H4 (cell line): ENCODE measurements around the gene FBXL4. TPM values are rescaled to one million over a fixed set of nuclear protein-coding genes. Genes with fewer than 3 reads are reported as not detected.

Experiments used
- DNase-seq: peaks from one replicate; pipeline ENCODE4 v3.0.0-alpha.2; 2015; ENCODE audit warnings: low spot score
- total RNA-seq: library from RNA; depleted of rRNA; stranded (reverse); fragments of >200 nt; shearing (Covaris generic); gene quantifications from 2 replicates; pipeline ENCODE4 v1.2.3, GENCODE V29; 2014

FBXL4 gene
- total RNA-seq, 1 experiment from 2014 or later, result 8.7 TPM

GRCh38 chr6:98838975-98839374 lies 108.8 kb downstream of the FBXL4 start:
- no peak for DNase-seq

GRCh38 chr6:98838032-98838431 lies 109.7 kb downstream of the FBXL4 start:
- DNase-seq, result no peak

DNA sequence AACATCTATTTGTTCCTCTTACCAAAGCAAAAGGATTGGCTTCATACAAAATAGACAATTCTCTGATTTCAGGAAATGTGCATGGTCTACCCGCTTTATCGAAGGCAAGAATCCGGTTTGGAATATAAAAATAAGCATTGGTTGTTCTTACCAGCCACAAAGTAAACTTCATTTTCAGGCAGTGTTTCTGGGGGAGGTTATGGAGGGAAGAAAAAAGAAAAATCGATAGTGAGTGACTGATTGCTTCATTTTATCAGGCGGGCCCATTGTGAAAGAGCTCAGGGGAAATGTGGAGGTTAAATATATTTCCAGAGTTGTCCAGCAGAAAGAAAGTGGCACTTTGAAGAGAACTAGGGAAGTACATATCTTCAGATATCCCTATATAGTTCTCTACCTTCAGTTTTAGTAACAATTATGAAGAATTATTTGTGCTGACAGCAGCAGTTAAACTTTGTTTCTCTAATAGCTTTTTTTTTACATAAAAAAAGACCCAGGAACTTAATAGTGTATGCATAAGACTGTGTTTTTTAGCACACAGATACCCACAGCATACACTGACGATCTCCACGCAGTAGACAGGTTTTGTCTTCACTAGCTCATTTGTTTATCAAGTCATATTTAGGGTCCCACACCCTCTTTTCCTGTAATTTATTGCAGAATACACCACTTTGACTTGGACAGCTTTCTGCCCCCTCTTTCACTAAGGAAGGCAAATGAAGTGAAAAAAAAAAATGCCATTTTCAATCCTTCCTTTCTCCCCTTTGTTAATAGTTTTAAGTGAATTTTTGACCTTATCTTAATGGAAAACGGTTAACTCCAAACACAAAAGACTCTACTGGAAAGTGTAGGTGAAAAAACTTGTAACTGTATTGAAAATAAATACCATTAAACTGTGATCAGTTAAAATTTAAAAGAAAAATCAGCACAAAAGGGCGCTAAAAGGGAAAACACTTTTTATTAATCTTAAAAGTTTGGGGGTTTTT lies 110.5 kb downstream of the FBXL4 start:
- DNase-seq, result no peak

DNA sequence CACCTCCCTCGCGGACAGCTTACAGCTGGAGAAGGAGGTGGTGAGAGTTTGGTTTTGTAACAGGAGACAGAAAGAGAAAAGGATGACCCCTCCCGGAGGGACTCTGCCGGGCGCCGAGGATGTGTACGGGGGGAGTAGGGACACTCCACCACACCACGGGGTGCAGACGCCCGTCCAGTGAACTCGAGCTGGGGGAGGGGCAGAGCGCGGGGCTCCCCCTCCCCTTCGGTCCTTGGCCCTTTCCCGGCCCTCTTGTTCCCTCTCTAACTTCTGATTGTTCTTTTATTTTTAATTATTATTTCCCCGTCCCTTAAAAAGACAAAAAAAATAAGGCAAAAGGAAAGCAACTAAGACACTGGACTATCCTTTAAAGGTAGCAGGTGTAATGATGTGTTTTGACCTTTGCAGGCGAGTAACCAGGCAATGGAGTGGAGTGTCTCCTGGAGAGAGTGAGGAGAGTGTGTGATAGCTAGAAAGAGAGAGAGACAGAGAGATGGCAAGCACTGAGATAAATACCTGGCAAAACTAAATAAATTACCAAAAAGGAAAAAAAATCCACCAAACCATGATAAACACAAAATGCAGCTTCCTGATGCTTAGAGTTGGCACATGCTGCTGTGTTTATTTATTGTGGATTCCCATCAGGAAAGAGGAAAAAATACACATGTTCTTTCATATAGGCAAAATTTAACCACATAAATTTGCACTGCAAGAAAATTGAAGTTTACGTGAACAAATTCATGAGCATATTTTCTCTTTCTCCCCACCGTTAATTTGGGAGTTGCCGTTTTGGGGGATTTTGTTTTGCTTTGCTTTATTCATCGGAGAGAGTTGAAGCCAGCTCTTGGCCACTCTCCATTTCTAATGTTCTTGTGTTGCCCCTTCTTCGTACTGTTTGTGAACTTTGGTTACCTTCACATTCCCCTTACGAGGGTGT lies 111.5 kb downstream of the FBXL4 start:
- DNase-seq, result no peak

DNA sequence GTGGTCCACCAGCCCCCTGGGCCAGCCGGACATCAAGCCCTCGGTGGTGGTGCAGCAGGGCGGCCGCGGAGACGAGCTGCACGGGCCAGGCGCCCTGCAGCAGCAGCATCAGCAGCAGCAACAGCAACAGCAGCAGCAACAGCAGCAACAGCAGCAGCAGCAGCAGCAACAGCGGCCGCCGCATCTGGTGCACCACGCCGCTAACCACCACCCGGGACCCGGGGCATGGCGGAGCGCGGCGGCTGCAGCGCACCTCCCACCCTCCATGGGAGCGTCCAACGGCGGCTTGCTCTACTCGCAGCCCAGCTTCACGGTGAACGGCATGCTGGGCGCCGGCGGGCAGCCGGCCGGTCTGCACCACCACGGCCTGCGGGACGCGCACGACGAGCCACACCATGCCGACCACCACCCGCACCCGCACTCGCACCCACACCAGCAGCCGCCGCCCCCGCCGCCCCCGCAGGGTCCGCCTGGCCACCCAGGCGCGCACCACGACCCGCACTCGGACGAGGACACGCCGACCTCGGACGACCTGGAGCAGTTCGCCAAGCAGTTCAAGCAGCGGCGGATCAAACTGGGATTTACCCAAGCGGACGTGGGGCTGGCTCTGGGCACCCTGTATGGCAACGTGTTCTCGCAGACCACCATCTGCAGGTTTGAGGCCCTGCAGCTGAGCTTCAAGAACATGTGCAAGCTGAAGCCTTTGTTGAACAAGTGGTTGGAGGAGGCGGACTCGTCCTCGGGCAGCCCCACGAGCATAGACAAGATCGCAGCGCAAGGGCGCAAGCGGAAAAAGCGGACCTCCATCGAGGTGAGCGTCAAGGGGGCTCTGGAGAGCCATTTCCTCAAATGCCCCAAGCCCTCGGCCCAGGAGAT lies 112.4 kb downstream of the FBXL4 start:
- DNase-seq, result peak; percentile 6

- DNase-seq, result peak; percentile 87
Measured at GRCh38 chr6:98834060-98835031, 113.4 kb downstream of the FBXL4 start, which contains the start of gene POU3F2. TSS of gene POU3F2 (plus strand) at chr6:98834574. CDS start at chr6:98834874, 300 bp downstream.

- peak; percentile 8 for DNase-seq
Measured at GRCh38 chr6:98833307-98834059, 114.3 kb downstream of the FBXL4 start.

GRCh38 chr6:98833057-98833306 lies 114.8 kb downstream of the FBXL4 start:
- DNase-seq, result no peak

GRCh38 chr6:98832284-98833056 lies 115.3 kb downstream of the FBXL4 start:
- no peak for DNase-seq

DNA sequence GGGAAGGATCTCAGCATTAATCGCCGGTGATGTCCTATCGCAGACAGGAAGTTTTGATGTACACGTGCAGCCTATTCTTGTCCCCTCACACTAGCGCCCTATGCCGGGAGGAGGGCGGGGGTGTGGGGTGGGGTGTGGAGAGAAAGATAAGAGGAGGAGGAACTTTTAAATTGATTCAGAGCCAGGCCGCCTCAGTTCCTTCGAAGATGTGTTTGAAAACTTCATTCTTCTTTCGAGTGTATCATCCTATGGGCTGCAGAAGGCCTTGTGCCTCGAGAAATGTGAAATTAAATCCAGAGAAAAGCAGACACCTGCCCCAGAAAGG lies 115.8 kb downstream of the FBXL4 start:
- no peak for DNase-seq

- DNase-seq, result no peak
Measured at GRCh38 chr6:98831057-98831958, 116.4 kb downstream of the FBXL4 start.

DNA sequence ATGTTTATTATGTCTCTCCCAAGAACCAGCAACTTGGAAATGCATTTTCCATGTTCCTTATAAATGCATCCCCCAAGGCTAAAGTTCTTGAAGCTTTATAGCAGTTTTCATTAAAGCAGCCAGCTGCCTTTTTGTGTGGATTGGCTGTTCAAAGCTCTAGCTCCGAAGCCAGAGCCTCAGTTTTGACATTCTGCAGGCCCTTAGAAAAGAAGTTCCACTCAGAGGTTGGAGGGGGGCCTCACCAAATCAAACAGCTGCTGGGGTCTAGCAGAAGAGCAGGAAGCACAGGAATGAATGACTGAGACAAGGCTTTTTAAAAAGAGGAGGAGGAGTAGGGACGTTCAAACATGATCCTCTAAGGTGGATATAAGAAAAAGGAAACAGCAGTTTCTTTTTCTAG lies 117.6 kb downstream of the FBXL4 start:
- no peak for DNase-seq

DNA sequence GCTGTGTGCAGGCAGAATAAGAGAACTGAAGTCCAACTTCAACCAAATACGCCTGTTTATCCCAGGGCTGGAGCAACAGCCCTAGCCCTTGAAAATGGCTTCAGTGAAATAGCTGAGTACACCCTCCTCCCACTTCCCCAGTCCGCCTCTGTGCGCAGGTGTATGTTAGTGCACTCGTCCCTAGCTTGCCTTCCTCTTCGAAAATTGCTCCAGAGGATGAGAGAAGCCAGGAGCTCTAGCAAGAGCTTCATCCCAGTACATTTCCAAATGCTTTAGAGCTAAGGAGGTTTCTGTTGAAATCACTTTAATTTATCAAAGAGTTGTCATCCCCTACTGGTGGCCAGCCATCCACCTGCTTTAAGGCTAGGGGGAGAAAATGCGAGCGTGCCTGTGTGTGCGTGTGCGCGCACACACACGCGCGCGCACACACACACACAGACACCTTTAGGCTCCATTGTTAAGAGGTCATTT lies 118.8 kb downstream of the FBXL4 start:
- DNase-seq, result no peak

GRCh38 chr6:98828211-98828788 lies 119.4 kb downstream of the FBXL4 start:
- no peak for DNase-seq

DNA sequence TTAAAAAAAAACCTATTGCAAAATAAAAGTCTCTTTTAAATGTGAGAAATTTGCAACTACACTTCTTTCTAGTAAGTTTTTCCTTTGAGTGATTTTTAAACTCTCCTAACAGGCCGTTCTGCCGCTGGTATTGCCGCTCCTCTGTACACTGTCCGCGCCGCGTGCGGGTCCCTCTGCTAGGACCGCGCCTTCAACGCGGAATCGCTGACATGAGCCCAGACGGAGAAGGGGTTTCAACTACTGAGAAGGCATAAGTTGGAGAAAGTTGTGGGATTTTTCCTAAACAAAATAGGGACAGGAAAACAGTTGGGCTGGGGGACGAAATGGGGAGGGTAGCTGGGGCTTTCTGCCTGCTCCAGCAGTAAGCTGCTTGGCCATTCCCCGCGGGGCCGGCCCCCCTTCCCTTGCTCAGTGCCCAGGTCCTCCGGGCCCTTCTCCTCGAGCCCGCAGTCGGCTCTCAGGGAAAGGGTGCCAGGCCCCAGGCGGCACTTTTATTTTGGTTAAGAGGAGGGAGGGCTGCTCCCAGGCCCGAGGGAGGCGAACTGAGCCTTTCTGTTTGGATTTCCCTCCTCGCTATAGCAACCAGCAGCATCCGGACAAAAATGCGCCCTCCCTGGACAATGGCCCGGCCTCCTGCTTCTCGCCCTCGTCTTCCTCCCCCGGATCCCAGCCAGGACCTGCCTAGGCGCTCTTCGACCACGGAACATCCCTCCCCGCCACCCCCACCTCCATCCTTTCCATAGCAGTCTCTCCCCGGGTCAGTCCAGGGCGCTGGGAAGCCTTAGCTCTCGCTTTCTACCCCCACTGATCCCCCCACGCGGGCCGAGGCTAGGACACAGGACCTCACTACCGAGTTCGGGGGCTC lies 120.2 kb downstream of the FBXL4 start:
- DNase-seq, result no peak

DNA sequence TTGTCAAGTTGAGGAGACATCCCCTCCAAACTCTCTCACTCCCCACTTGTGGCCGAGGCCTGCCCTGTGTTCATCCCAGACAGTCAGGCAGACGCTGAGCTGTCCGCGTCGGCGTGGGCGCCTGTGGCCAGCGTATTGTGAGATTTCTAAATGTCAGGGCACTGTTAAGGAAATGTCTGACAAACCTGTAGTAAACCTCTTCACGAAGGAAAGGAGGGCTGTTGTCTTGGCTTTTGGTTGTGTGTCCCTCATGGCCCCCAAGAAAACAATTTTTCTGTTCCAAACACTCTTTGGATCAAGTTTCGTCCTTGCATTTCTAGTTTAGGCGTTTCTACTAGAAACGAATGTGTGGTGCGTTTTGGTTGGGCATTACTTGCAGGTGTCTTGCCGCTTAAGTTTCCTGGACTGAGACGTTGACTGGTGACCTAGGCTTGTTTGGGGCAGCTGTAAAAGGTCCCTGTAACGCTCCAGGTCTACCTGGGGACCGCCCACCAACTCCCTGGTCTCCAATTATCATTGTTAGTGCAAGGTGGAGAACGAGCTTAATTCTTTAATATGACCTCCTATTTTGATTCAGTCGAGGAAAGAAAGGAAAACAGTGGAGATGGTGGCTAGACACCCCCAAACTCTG lies 122.0 kb downstream of the FBXL4 start:
- no peak for DNase-seq
